Natural killer cell (primary cell): ENCODE data around the gene RBM33. TPM values are rescaled to one million over a fixed set of nuclear protein-coding genes. Genes with fewer than 3 reads are reported as not detected.
"Not testable (repeated sequence)": the region's sequence is repeated elsewhere in the genome, so short reads cannot be mapped to it uniquely, and the experiment has no call there.

Source experiments
- ATAC-seq, 3 donors: fragments of 150-1000 bp in 2 of 3; fragments of 200-7000 bp in 1 of 3; cut with Tn5 transposase; 1 replicate in 1 of 3; 2 replicates in 2 of 3; pipeline ENCODE4 v1.10.0; 2021; ENCODE audit warnings: mild to moderate bottlenecking in 2 of 3, moderate library complexity in 2 of 3
- DNase-seq, 2 donors: peaks; one replicate each; pipeline versions ENCODE4 v3.0.0 to v3.0.0-alpha.2; 2013 to 2021; ENCODE audit warnings: mixed read lengths in 1 of 2
- H3K27ac ChIP-seq: one replicate; pipeline ENCODE4 v1.5.1; 2013; ENCODE audit warnings: mild to moderate bottlenecking, low read length
- H3K27me3 ChIP-seq: one replicate; pipeline ENCODE4 v1.6.1; 2013; ENCODE audit warnings: low read length; ENCODE audit not compliant: control insufficient read depth, insufficient read depth
- H3K36me3 ChIP-seq: one replicate; pipeline ENCODE4 v1.6.1; 2013; ENCODE audit warnings: low read length; ENCODE audit not compliant: control insufficient read depth, insufficient read depth
- H3K4me1 ChIP-seq: one replicate; pipeline ENCODE4 v1.6.1; 2013; ENCODE audit warnings: low read length; ENCODE audit not compliant: control insufficient read depth, insufficient read depth
- H3K4me3 ChIP-seq: one replicate; pipeline ENCODE4 v1.5.1; 2013; ENCODE audit warnings: low read length
- H3K9me3 ChIP-seq: one replicate; pipeline ENCODE4 v1.6.1; 2013; ENCODE audit warnings: low read length; ENCODE audit not compliant: control insufficient read depth, insufficient read depth
- H3K27ac Mint-ChIP-seq, 2 donors: one replicate each; pipeline ENCODE4 v1.8.0; 2022; ENCODE audit warnings: mild to moderate bottlenecking in 2 of 2, mixed read lengths in 2 of 2, moderate library complexity in 1 of 2
- H3K27me3 Mint-ChIP-seq, 2 donors: one replicate each; pipeline ENCODE4 v1.8.0; 2022; ENCODE audit warnings: low read depth in 2 of 2, mixed read lengths in 2 of 2
- H3K36me3 Mint-ChIP-seq: one replicate; pipeline ENCODE4 v1.8.0; 2022; ENCODE audit warnings: mixed read lengths
- H3K4me1 Mint-ChIP-seq, 2 donors: one replicate each; pipeline ENCODE4 v1.8.0; 2022; ENCODE audit warnings: mixed read lengths in 2 of 2
- H3K4me3 Mint-ChIP-seq: one replicate; pipeline ENCODE4 v1.8.0; 2022; ENCODE audit warnings: mild to moderate bottlenecking, moderate library complexity, mixed read lengths
- H3K9me3 Mint-ChIP-seq, 2 donors: one replicate each; pipeline ENCODE4 v1.8.0; 2022; ENCODE audit warnings: mixed read lengths in 2 of 2
- CTCF ChIP-seq: fragments of 200-600 bp; IDR thresholded peaks from one replicate; pipeline ENCODE4 v1.8.0; 2022; ENCODE audit warnings: antibody characterized with exemption
- WGBS: methylation state at CpG from one replicate; pipeline ENCODE4 v1.1.7; 2013; ENCODE audit warnings: missing lambda C conversion rate; ENCODE audit not compliant: insufficient coverage; 5-methylcytosine and 5-hydroxymethylcytosine counted together
- intact Hi-C: fragments of 100-400 bp; cut with micrococcal nuclease; formaldehyde crosslinking; loops from one replicate; pipeline ENCODE4 v1.14.2; 2022
- total RNA-seq, 4 donors: library from RNA; stranded (reverse); fragments of 120-200 nt in 1 of 4; gene quantifications; one replicate each; pipeline versions ENCODE4 v1.2.3 to v1.2.4, GENCODE V29; 2013 to 2022

Gene RBM33
- total RNA-seq, 3 donors from 2014 or later (not counting 1 experiment from before 2014, with no cell fraction given): 161 to 182 (median 182) TPM

DNA sequence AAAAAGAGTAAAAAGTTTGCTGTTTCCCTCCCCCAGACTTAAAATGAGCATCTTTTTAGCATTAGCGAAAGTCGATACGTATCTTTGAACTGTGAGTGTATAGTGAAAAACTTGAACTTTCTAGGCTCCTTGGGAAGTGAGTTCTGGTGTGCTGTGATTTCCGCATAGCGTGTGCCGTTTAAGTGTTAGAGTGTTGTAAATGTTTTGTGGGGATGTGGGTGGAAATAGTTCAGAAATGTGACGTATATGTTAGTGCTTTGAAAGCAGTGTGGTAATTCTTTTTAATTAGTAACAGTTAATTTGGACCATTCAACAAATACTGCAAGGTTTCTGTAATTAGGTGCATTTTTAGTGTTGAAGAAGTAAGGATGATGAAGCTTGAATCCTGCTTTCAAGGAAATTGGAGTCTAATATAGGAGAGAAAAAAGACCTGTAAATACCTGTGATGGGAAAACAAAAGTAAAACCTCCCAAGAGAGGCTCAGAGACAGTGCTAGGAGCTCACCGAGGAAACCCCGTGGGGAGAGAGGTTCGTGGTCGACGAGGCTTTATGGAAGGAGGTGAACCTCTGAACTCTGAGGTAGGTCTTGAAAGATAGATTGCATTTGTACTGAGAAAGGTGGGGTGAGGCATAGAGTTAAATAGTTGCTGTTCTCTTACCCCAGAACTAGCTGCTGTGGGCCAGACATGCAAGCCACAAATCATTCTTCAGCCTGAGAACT is 40.8 kb downstream of the RBM33 start:
- Mint-ChIP-seq H3K27ac (peak overlapping the region; percentile 85 to 86), H3K4me3 (peak overlapping the region; percentile 22), H3K4me1 (peaks cover 72 to 80% of the 10 kb centered on the region in 2 donors), H3K36me3 (peaks cover 18% of the 10 kb centered on the region), H3K9me3 (no peaks in the 10 kb centered on the region), H3K27me3 (no peaks in the 10 kb centered on the region)
- Histone ChIP-seq H3K9me3 (no peaks in the 10 kb centered on the region), H3K4me1 (peaks cover 3% of the 10 kb centered on the region), H3K27me3 (no peaks in the 10 kb centered on the region), H3K27ac (peak overlapping the region; percentile 5), H3K4me3 (no peak overlapping the region), H3K36me3 (peaks cover 27% of the 10 kb centered on the region)
- intact Hi-C loops: loop anchor here (5.0 kb wide), 1 partner anchor 38 kb away; no protein-coding TSS in a partner anchor
- no peak for TF ChIP-seq CTCF
- WGBS: 63% methylated on average over 12 of the region's 12 CpGs
- DNase-seq (peak in 1 of 2 donors; percentile 44), ATAC-seq (peak; percentile 43 to 75 (median 72))

DNA sequence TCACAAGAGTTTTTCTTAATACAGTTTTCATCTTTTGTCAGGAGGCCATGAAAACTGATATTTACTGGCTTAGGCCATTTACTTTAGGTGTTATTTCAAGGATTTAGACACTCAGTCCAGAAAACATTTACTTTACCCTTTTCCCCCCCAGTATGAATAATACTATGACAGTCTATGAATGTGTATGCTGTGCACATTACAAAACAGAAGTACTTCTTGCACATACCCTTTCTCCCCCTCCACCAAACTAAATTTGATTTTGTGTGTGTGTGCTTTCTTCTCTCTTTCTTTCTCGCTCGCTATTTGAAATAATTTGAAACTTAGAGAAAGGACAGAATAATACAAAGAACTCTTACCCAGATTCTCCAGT is 41.3 kb downstream of the RBM33 start:
- H3K27me3 Mint-ChIP-seq: no peaks in the 10 kb centered on the region
- no peak overlapping the region for H3K4me3 ChIP-seq
- peak overlapping the region; percentile 85 to 86 for H3K27ac Mint-ChIP-seq
- H3K9me3 Mint-ChIP-seq: no peaks in the 10 kb centered on the region
- H3K27ac ChIP-seq: no peak overlapping the region
- H3K9me3 ChIP-seq: no peaks in the 10 kb centered on the region
- DNase-seq (no peak), ATAC-seq (peak in 2 of 3 donors; percentile 13 to 15)
- H3K36me3 ChIP-seq: peaks cover 22% of the 10 kb centered on the region
- no CpG with 5 or more reads among the region's 2 CpGs for WGBS
- H3K27me3 ChIP-seq: no peaks in the 10 kb centered on the region
- H3K36me3 Mint-ChIP-seq: peaks cover 16% of the 10 kb centered on the region
- H3K4me3 Mint-ChIP-seq: peak overlapping the region; percentile 22
- H3K4me1 ChIP-seq: peaks cover 3% of the 10 kb centered on the region
- intact Hi-C loops: loop anchor here (5.0 kb wide), 1 partner anchor 38 kb away; no protein-coding TSS in a partner anchor
- no peak for TF ChIP-seq CTCF
- H3K4me1 Mint-ChIP-seq: peaks cover 78 to 80% of the 10 kb centered on the region in 2 donors

DNA sequence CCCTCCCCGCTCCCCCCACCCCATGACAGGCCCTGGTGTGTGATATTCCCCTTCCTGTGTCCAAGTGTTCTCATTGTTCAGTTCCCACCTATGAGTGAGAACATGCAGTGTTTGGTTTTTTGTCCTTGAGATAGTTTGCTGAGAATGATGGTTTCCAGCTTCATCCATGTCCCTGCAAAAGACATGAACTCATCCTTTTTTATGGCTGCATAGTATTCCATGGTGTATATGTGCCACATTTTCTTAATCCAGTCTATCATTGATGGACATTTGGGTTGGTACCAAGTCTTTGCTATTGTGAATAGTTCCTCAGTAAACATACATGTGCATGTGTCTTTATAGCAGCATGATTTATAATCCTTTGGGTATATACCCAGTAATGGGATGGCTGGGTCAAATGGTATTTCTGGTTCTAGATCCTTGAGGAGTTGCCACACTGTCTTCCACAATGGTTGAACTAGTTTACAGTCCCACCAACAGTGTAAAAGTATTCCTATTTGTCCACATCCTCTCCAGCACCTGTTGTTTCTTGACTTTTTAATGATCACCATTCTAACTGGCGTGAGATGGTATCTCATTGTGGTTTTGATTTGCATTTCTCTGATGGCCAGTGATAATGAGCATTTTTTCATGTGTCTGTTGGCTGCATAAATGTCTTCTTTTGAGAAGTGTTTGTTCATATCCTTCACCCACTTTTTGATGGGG is 42.3 kb downstream of the RBM33 start:
- not testable (repeated sequence) for H3K9me3 ChIP-seq, H3K9me3 Mint-ChIP-seq, H3K27ac Mint-ChIP-seq, H3K4me3 ChIP-seq, H3K4me1 ChIP-seq, H3K36me3 Mint-ChIP-seq, H3K27me3 ChIP-seq, ATAC-seq, DNase-seq, H3K27me3 Mint-ChIP-seq, H3K27ac ChIP-seq, H3K4me3 Mint-ChIP-seq
- no CpG with 5 or more reads among the region's 2 CpGs for WGBS
- H3K36me3 ChIP-seq: peaks cover 12% of the 10 kb centered on the region
- peaks cover 73 to 75% of the 10 kb centered on the region in 2 donors for H3K4me1 Mint-ChIP-seq
- intact Hi-C loops: loop anchor here (5.0 kb wide), 1 partner anchor 39 kb away; no protein-coding TSS in a partner anchor

DNA sequence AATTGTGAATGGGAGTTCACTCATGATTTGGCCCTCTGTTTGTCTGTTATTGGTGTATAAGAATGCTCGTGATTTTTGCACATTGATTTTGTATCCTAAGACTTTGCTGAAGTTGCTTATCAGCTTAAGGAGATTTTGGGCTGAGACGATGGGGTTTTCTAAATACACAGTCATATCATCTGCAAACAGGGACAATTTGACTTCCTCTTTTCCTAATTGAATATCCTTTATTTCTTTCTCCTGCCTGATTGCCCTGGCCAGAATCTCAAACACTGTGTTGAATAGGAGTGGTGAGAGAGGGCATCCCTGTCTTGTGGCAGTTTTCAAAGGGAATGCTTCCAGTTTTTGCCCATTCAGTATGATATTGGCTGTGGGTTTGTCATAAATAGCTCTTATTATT is 43.8 kb downstream of the RBM33 start:
- not testable (repeated sequence) for H3K27ac ChIP-seq, H3K9me3 ChIP-seq, H3K27me3 Mint-ChIP-seq, H3K36me3 Mint-ChIP-seq, H3K4me3 ChIP-seq, H3K9me3 Mint-ChIP-seq, H3K36me3 ChIP-seq, H3K27me3 ChIP-seq, H3K4me3 Mint-ChIP-seq, ATAC-seq, DNase-seq
- WGBS: no CpG with 5 or more reads among the region's 2 CpGs
- H3K27ac Mint-ChIP-seq: peak overlapping the region in 1 of 2 donors; percentile 6
- H3K4me1 ChIP-seq: peaks cover 12% of the 10 kb centered on the region
- intact Hi-C loops: loop anchor here (5.0 kb wide), 1 partner anchor 41 kb away; no protein-coding TSS in a partner anchor
- H3K4me1 Mint-ChIP-seq: peaks cover 71 to 72% of the 10 kb centered on the region in 2 donors

DNA sequence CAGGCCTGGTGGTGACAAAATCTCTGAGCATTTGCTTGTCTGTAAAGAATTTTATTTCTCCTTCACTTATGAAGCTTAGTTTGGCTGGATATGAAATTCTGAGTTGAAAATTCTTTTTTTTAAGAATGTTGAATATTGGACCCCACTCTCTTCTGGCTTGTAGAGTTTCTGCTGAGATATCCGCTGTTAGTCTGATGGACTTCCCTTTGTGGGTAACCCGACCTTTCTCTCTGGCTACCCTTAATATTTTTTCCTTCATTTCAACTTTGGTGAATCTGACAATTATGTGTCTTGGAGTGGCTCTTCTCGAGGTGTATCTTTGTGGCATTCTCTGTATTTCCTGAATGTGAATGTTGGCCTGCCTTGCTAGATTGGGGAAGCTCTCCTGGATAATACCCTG is 46.2 kb downstream of the RBM33 start:
- intact Hi-C loops, DNase-seq, H3K9me3 Mint-ChIP-seq, H3K4me3 ChIP-seq, ATAC-seq, H3K27me3 ChIP-seq, H3K36me3 ChIP-seq, H3K4me3 Mint-ChIP-seq, H3K36me3 Mint-ChIP-seq, H3K27me3 Mint-ChIP-seq, H3K27ac ChIP-seq, H3K9me3 ChIP-seq, H3K4me1 ChIP-seq: not testable (repeated sequence)
- Mint-ChIP-seq H3K27ac (peak overlapping the region in 1 of 2 donors; percentile 12), H3K4me1 (peaks cover 63 to 66% of the 10 kb centered on the region in 2 donors)
- 67% methylated on average over 1 of the region's 3 CpGs for WGBS
